Activated CD8-positive, alpha-beta memory T cell treated with anti-CD3 and anti-CD28 coated beads for 48 hours (primary cell): ENCODE results near the gene CSNK1G2.
A peak's percentile ranks its signal among the peaks of the same experiment; 100 is the strongest.

ENCODE experiments used
- DNase-seq, 3 experiments: peaks; one replicate each; pipeline ENCODE4 v3.0.0-alpha.2; 2020; ENCODE audit warnings: low read depth in 2 of 3, low spot score in 2 of 3

Gene CSNK1G2

GRCh38 chr19:1967087-1967608 is 26.2 kb downstream of the CSNK1G2 start:
- peak in 1 of 3 experiments; percentile 4 for DNase-seq

GRCh38 chr19:1968279-1969175 is 27.6 kb downstream of the CSNK1G2 start:
- no peak for DNase-seq

DNA sequence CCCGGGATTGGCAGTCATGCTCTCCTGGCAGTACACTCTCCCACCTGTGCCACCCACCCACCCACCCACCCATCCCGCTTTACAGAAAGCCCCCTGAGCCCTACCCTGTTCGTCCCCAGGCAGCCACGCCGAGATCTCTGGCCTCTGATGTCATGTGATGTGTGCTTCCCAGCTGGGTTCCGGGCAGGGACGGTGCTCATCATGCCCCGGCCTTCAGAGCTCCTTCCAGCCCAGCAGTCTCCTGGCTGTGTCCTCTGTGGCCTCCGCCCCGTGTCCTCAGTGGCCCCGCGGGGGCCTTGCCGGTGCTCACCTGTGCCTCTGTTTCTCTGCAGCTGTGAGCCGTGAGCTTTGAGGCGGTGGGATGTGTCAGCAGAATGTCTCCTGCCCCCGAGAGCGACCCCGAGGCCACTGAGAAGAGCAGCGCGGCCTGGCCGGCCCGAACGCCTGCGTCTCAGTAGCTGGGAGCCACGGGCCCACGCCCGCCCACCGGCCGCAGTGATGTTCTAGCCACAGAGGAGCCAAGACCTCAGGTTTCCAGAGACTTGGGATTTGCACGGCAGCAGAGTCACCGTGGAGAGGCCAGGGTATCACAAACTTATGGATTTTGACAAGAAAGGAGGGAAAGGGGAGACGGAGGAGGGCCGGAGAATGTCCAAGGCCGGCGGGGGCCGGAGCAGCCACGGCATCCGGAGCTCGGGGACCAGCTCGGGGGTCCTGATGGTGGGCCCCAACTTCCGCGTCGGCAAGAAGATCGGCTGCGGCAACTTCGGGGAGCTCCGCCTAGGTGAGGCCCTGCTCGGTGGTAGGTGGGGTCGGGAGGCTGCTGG is 28.4 kb downstream of the CSNK1G2 start:
- no peak for DNase-seq

GRCh38 chr19:1970003-1970805 is 29.2 kb downstream of the CSNK1G2 start:
- DNase-seq: no peak

DNA sequence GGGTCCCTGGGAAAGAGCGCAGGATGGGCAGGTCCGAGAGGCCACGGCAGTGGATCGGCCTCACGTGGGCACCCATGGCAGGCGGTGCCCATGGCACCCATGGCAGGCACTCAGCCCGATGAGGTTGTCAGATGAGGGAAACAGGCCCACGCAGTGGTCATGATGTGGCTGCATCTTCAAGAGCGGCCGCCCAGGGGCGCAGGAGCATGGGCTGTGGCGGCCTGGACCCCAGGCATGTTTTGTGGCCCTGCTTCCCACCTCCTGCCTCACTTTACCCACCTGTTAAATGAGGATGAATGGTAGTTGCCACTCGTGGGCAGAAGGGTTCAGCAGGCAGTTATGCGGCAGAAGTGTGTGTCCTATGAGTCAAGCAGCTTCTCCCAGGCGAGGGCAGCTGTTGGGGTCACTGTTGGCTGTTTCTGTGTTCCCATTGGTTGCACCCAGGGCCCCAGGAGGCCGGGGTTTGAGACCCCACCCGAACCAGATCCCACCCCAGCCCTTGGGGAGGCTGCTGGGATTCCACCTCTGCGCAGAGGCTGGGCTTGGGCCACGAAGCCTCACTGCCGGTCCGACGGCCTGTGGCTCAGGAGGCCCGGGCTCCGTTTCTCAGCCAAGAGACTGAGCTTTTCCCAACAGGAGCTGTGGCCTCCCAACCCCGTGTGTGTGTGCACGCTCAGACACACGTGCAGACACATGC is 30.0 kb downstream of the CSNK1G2 start:
- DNase-seq: no peak

DNA sequence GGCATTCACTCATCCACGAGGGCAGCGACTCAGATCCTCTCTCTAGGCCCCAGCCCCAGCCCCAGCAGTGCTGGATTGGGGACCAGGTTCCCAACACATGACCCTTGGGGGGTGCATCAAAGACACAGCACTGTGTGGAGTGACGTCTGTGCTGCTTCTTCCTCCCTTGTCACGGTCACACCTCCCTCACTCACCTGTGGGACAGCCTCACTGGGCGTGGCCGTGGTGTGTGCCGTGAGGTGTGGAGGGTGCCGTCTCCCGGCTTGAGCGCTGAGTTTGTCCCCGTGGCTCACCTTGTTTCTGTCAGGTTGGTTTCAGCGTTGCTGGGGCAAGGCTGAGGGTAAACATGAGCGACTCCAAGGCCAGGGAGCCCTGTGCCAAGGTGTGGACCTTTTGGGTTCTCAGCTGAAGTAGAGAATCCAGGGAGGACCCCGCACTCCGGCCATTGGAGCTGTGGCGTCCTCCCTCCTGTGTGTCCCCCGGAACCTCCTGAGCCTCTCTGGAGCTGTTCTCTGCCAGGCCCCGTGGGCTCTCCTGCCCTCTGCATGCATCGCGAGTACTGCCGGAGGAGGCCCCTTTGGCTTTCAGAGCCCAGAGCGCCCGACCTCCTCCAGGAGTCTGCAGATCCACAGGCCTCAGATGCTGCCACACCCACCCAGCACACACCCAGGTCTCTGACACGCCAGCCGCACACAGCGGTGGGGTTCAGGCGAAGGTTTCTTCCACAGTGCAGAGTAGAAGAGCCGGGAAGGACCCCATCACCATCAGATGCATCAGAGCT is 33.6 kb downstream of the CSNK1G2 start:
- DNase-seq: no peak

GRCh38 chr19:1975162-1975480 is 34.1 kb downstream of the CSNK1G2 start:
- DNase-seq: no peak

DNA sequence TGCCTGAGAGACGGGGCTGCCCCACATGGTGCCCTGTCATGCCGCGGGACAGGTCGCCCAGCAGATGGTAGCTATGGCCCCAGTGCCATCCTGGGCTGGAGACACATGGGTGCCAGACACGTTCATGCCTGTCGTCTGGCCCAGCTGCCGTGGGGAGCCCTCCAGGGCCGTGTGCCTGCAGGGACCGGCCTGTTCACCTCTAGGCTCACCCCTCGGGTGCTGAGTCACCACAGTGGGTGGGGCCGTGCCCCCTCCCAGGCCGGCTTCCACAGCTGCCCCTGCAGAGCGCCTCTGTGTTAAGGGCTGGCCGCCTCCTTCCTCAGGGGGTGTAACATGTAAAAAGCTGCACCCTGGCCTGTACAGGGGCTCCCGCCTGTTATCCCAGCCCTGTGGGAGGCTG is 36.1 kb downstream of the CSNK1G2 start:
- no peak for DNase-seq

DNA sequence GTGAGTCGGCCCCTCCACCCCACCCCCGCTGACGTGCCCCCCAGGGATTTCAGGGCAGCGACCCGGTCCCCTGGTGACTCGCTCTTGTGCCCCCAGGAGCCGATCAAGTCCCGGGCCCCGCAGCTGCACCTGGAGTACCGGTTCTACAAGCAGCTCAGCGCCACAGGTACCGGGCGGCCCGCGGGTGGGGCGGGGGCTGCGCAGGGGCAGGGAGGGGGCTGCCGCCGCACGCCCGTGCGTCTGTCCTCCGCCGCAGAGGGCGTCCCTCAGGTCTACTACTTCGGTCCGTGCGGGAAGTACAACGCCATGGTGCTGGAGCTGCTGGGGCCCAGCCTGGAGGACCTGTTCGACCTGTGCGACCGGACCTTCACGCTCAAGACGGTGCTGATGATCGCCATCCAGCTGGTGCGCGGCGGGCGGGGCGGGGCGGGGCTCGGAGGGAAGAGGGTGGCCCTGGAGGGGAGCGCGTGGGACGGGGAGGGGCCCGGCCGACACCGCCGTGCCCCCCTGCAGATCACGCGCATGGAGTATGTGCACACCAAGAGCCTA is 37.4 kb downstream of the CSNK1G2 start:
- DNase-seq: no peak

GRCh38 chr19:1979017-1979416 is 38.0 kb downstream of the CSNK1G2 start:
- DNase-seq: no peak

DNA sequence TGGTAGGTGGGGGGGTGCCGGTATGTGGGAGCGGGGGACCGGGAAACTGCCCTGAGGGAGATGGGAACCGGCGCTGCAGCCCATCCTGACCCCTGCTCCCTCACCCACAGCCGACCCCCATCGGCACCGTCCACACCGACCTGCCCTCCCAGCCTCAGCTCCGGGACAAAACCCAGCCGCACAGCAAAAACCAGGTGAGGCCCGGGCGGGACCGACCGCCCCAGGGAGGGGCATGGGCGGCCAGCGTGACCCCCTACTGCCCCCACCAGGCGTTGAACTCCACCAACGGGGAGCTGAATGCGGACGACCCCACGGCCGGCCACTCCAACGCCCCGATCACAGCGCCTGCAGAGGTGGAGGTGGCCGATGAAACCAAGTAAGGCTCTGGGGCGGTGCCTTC is 38.7 kb downstream of the CSNK1G2 start:
- DNase-seq: no peak

DNA sequence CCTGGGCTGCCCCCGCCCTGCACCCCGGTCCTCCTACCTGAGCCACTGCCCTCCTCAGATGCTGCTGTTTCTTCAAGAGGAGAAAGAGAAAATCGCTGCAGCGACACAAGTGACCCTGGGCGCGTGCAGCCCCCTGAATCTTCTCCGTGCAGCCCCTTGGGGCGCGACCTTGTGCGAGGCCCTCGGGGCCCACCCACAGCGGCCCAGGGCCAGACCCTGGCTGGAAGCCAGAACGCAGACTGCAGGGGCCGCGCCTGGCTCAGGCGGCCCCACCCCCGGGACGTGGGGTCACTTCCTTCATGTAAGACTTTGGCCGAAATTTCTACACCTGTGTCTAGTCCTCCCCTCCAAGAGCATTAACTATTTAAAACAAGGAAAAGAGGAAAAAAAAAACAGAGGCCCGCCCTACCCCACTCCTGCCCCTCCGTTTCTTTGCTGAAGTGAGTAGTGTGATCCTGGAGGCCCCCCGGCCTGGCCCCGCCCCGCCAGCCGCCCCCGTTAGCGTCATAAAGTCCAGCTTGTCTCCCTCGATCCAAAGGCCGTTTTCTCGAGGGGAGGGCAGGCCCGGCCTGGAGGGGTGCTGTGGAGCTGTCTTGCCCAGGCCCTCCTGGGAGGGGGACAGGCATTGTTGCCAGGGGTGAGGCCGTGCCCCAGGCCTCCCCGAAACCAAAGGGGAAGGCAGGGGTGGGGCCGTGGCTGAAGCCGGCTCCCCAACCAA is 39.3 kb downstream of the CSNK1G2 start:
- DNase-seq: no peak

DNA sequence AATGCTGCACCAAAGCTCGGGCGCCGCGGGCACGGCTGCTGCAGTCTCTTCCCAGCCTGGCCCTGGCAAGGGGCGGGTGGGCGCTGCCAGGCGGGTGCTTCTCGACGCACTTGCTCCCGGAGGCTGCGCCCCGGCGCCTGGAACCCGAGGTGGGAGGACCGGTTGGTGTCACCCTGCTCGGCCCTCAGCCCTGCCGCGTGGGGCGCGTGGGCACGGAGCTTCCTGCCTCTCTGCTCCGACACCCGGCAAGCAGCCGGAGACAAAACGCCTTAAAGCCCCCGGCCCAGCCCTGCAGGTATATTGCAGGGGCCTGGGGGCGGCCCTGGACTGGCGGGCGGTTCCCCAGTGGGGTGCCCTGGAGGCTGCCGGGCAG is 39.8 kb downstream of the CSNK1G2 start:
- DNase-seq: no peak

- no peak for DNase-seq
Observed at GRCh38 chr19:1981253-1981652, 40.3 kb downstream of the CSNK1G2 start.

DNA sequence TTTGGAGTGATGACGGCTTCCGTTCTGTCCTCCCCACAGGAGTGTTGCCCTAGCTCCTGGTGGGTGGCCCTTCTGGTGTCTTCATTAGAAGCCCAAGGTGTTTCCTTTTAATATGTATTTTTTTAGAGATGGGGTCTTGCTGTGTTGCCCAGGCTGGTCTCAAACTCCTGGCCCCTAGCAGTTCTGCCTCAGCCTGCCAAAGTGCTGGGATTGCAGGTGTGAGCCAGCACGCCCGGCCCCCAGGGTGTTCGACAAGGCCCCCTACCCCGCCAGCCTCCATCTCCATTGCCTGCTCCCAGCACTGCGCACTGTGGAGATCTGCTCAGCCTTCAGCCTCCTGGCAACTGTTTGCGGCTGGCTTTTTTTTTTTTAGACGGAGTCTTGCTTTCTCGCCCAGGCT is 43.4 kb downstream of the CSNK1G2 start:
- DNase-seq: no peak

DNA sequence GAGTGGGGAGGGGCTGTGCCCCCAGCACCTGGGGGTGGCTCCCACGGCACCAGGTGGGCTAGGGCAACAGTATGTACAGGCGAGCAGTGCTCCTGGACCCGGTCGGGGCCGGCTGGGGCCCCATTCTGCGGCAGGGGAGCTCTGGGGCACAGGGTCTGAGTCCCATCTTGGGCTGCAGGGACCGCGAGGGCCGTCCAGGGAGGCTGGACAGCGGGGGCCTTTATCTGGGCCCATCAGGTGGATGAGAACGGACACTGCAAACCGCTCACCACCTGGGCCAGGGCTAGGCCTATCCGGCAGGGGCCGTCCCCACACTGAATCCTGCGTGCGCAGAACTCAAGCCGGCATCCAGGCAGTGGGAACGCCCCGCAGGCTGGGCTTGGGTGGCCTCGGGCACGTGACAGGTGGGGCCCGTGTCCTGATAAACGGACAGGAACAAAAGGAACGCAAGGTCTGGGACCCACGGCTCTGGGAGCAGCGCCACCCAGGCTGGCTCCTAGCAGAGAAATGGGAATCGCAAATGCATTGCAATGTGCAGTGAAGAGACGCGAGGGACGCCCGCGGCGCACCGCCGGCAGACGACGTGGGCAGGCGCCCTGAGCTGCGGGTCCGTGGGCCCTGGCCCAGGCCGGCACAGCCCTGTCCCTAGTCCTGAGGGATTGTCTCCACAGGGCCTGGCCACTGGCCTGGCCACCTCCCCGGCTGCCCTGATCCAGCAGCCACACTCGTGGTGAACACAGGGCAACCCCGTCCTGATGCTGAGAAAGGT is 44.8 kb downstream of the CSNK1G2 start:
- DNase-seq: no peak

DNA sequence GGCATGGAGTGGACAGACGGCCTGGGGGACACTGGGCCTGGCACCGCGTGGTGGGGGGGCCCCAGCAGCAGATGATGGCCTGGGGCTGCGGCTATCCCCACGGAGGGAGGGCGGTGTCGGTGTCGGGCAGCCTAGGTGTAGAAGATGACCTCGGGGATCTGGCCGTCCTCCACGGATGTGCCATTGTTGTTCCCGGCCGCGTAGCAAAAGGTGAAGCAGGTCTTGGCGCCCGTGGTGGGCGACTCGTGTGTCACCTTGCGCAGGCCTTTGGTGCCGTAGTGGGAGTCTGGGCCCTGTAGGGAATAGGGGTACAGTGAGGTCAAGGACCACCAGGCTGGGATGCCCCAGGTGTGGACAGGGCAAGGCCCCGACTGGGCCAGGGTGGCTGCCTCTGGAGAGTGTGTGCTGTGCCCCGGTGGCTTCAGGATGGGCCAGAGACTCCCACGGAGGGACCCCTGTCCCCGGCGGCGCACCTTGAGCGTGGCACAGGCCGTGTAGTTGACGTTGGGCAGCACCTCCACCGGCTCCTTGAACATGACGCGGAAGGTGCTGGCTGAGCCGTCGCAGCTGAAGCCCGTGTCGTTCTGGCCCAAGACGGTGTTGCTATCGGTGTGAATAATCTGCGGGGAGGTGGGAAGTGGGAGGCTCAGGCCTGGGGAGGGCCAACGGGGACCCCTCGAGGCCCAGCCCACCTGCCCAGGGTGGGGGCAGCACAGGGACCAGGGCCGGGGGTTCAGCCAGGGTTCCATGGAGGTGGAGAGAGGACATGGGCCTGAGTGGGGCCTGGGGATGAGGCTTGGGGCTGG is 45.6 kb downstream of the CSNK1G2 start:
- no peak for DNase-seq
